ENCODE measurements around the gene TMEM51.

DNA sequence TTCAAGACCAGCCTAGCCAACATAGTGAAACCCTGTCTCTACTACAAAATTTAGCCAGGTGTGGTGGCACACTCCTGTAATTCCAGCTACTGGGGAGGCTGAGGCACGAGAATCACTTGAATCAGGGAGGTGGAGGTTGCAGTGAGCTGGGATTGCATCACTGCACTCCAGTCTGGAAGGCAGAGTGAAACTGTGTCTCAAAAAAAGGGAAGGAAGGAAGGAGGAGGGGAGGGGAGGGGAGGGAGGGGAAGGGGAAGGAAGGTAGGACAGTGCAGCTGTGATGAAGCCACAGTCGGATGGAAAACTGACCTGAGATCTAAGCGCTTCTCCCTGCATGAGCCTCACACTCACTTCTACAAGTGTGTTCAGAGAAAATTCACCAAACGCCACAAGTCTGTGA is 71.4 kb downstream of the TMEM51 start:
- TF ChIP-seq CTCF (IDR thresholded peaks at IDR 0.05), result no peak
- no peak for TF ChIP-seq POLR2A (IDR thresholded peaks at IDR 0.05)

All from body of pancreas (tissue), 4 donors.